GM12865 (cell line): ENCODE results near the gene PRDM5.

Experiments used
- DNase-seq: peaks from one replicate; pipeline ENCODE4 v3.0.0; 2010; ENCODE audit warnings: low read depth
- H3K4me3 ChIP-seq: 2 replicates; pipeline ENCODE4 v1.5.1; 2011; ENCODE audit warnings: mild to moderate bottlenecking, low read depth, low read length, control low read depth
- TF ChIP-seq, protein P1 (sequence below): IDR thresholded peaks from 2 replicates; pipeline ENCODE4 v1.5.1; 2011; ENCODE audit warnings: low read length, control low read depth, low read depth, inconsistent platforms; ENCODE audit not compliant: insufficient read depth; ENCODE audit errors: missing control alignments

The PRDM5 gene

DNA sequence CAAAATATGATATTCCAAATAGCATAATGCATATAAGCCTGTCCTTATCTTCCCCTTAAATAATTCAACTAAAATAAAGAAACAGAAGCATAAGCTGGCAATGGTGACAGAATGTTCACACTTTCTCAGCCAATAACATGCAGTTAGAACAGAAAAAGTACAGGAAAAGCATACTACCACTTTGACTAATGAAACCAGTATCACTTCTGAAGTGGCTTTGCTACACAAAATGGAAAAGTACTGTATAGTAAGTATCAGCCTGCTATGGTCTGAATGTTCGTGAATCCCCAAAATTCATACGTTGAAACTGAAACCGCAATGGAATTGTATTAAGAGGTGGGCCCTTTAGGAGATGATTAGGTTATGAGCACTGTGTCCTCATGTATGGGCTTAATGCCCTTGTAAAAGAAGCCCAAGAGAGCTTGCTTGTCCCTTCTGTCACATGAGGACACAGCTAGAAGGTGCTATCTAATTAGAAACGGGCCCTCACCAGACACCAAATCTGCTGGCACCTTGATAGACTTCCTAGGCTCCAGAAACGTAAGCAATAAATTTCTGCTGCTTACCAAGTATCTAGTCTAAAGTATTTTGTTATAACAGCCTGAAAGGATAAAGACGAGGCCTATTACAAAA lies 102.6 kb downstream of the PRDM5 start:
- no peak for DNase-seq
- TF ChIP-seq, protein P1, sequence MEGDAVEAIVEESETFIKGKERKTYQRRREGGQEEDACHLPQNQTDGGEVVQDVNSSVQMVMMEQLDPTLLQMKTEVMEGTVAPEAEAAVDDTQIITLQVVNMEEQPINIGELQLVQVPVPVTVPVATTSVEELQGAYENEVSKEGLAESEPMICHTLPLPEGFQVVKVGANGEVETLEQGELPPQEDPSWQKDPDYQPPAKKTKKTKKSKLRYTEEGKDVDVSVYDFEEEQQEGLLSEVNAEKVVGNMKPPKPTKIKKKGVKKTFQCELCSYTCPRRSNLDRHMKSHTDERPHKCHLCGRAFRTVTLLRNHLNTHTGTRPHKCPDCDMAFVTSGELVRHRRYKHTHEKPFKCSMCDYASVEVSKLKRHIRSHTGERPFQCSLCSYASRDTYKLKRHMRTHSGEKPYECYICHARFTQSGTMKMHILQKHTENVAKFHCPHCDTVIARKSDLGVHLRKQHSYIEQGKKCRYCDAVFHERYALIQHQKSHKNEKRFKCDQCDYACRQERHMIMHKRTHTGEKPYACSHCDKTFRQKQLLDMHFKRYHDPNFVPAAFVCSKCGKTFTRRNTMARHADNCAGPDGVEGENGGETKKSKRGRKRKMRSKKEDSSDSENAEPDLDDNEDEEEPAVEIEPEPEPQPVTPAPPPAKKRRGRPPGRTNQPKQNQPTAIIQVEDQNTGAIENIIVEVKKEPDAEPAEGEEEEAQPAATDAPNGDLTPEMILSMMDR: no peak

DNA sequence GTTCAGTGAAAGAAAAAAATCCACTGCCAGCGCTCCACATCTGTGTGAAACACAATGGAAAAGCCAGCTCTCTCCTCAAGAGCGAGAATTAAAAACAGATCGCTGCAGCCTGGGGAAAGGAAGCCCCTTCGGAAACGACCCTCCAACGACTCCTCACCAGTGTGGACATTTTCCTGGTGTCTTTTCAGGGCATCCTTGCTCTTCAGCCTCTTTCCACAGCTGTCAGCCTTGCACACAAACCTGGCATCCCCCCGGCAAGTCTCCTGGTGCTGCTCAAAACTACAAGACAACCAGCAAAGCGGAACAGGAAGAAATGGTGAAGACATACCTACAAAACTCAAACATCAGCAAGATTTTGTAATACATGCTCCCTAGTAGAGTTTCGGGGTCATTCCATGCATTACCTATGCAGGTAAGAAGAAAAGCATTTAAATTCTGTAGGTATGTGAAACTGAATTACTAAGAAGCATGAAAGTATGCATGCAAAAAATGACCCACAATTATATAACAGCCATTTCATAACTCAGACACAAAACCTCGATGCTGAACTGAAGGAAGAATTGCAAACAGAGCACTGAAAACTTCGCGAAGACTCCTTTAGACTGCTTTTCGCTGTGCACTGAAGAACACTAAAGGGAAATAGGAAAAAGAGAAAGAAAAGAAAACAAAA lies 106.1 kb downstream of the PRDM5 start:
- H3K4me3 ChIP-seq: no peak overlapping the region
- DNase-seq: no peak
- TF ChIP-seq, protein P1: no peak

More for the DNA sequence above, 102.6 kb downstream of the PRDM5 start:
- no peak overlapping the region for H3K4me3 ChIP-seq

DNA sequence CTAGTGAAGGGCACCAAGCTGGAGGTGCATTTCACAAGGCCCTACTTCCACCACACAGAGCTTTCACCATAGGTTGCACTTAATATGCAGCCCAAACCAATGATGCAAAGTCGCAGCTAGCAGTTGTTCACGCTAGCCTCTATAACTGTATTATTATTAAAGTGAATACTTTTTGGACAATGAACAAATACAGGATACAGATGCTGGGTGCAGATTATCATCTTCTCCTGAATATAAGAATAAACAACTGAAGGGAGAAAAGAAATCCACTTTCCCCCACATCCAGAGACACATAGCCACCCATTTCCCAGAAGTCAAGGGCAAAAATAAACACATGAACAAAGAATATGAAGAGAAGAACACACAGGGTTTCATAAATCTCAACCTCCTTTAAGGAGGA lies 107.2 kb downstream of the PRDM5 start:
- H3K4me3 ChIP-seq: no peak overlapping the region
- DNase-seq: no peak
- TF ChIP-seq, protein P1: no peak

DNA sequence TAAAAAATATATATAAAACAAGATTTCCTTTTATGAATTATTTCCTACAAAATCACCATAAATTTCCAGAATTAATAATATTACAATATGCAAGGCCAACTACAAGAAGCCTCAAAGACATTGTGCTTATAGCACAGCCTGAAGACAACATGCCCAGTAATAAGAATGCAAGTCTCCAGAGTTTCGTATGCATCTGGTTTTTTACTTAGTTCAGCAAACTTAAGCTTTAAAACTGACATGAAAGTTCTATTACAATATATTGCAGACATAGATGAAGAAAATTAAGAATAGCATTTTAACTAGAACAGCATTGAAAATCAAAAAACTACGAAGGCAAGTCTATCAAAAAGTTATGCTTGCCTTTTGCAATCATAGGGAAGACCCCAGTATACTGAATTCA lies 107.6 kb downstream of the PRDM5 start:
- no peak for DNase-seq
- no peak overlapping the region for H3K4me3 ChIP-seq

DNA sequence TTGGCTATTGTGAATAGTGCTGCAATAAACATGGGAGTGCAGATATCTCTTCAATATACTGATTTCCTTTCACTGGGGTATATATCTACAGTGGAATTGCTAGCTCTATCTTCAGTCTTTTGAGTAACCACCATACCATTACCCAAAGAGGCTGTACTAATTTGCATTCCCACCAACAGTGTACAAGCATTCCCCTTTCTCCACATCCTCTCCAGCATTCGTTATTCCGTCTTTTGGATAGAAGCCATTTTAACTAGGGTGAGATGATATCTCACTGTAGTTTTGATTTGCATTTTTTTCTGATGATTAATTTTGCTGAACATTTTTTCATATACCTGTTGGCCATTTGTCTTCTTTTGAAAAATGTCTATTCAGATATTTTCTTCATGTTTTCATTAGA lies 110.3 kb downstream of the PRDM5 start:
- DNase-seq: no peak
- TF ChIP-seq, protein P1: no peak
- no peak overlapping the region for H3K4me3 ChIP-seq

More for the DNA sequence above, 107.6 kb downstream of the PRDM5 start:
- TF ChIP-seq, protein P1: no peak

DNA sequence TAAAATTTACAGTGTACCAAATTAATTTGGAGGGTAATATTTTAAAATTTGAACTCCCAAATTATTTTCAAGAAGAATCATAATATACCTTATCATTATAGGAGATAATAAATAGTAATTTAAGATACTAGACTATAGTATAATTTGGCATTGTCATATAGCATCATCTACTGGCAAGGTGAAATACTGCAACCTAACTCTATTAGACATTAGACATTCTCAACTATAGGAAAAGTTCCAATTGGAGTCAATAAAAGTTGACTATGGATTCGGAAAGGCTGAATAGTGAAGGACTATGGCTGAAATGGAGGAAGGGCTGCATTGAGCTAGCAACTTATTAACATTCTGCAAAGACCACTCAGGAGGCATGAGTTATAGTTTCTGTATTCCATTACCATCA lies 113.0 kb downstream of the PRDM5 start:
- no peak overlapping the region for H3K4me3 ChIP-seq
- no peak for DNase-seq
- TF ChIP-seq, protein P1: peak; percentile 53

DNA sequence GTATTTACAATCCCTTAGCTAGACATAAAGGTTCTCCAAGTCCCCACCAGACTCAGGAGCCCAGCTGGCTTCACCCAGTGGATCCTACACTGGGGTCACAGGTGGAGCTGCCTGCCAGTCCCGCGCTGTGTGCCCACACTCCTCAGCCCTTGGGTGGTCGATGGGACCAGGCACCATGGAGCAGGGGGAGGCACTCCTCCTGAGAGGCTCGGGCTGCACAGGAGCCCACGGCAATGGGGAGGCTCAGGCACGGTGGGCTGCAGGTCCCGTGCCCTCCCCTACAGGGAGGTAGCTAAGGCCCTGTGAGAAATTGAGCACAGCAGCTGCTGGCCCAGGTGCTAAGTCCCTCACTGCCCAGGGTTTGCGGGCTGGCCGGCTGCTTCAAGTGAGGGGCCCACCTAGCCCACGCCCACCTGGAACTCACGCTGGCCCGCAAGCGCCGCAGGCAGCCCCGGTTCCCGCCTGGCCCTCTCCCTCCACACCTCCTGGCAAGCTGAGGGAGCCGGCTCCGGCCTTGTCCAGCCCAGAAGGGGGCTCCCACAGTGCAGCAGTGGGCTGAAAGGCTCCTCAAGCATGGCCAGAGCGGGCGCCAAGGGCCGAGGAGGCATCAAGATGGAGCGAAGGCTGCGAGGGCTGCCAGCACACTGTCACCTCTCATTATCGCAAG lies 113.9 kb downstream of the PRDM5 start:
- no peak for DNase-seq
- H3K4me3 ChIP-seq: no peak overlapping the region
- TF ChIP-seq, protein P1: no peak
